OCI-LY7 (cell line): ENCODE measurements around the gene AAK1. TPM values are rescaled to one million over a fixed set of nuclear protein-coding genes. Genes with fewer than 3 reads are reported as not detected.

Source experiments
- BruUV-seq: library from RNA; stranded (reverse); fragments of 400-500 nt; replicated peaks from 2 replicates; lab custom pipeline; 2021; lab: Mats Ljungman, UMichigan
- CTCF ChIA-PET: fragments of 300-600 bp; sonication (Branson Sonifier 250); formaldehyde crosslinking; loops from one replicate; lab custom pipeline; 2022; ENCODE audit warnings: antibody characterized with exemption; ENCODE audit not compliant: unreplicated experiment; lab: Charles Lee
- POLR2A ChIA-PET: fragments of 300-600 bp; sonication (Branson Sonifier 250); formaldehyde crosslinking; loops from one replicate; lab custom pipeline; 2022; ENCODE audit warnings: antibody characterized with exemption; lab: Charles Lee
- DNase-seq: peaks from one replicate; pipeline ENCODE4 v3.0.0-alpha.2; 2015; ENCODE audit warnings: low spot score
- H2AFZ ChIP-seq: fragments of 200-600 bp; sonication (generic), shearing (Covaris generic); 2 replicates; pipeline ENCODE4 v1.6.1; 2014; ENCODE audit warnings: mild to moderate bottlenecking, antibody characterized with exemption, low read length, moderate library complexity
- H3K27ac ChIP-seq: fragments of 200-600 bp; sonication (generic); 2 replicates; pipeline ENCODE4 v1.5.1; 2014; ENCODE audit warnings: mixed run types, low read depth, mild to moderate bottlenecking, moderate library complexity, low read length, inconsistent platforms; ENCODE audit not compliant: poor library complexity, severe bottlenecking
- H3K36me3 ChIP-seq: fragments of 200-600 bp; sonication (generic); 2 replicates; pipeline ENCODE4 v1.6.1; 2014; ENCODE audit warnings: mild to moderate bottlenecking, antibody characterized with exemption, low read length, moderate library complexity, mixed read lengths; ENCODE audit not compliant: insufficient read depth
- H3K4me1 ChIP-seq: fragments of 200-600 bp; sonication (generic); 2 replicates; pipeline ENCODE4 v1.5.1; 2014; ENCODE audit warnings: mild to moderate bottlenecking, low read length; ENCODE audit not compliant: insufficient read depth, poor library complexity, severe bottlenecking
- H3K4me2 ChIP-seq: fragments of 200-600 bp; sonication (generic); 2 replicates; pipeline ENCODE4 v1.6.1; 2014; ENCODE audit warnings: mild to moderate bottlenecking, low read length
- H3K4me3 ChIP-seq: fragments of 200-600 bp; sonication (generic); 2 replicates; pipeline ENCODE4 v1.5.1; 2014; ENCODE audit warnings: mild to moderate bottlenecking, low read depth, low read length; ENCODE audit not compliant: poor library complexity, severe bottlenecking
- H3K79me2 ChIP-seq: fragments of 200-600 bp; sonication (generic); 2 replicates; pipeline ENCODE4 v1.6.1; 2016; ENCODE audit warnings: low read depth, mild to moderate bottlenecking, low read length, moderate library complexity, mixed read lengths; ENCODE audit not compliant: insufficient read depth
- H3K9me2 ChIP-seq: fragments of 200-600 bp; sonication (generic); 2 replicates; pipeline ENCODE4 v1.6.1; 2016; ENCODE audit warnings: mild to moderate bottlenecking, low read length, mixed read lengths; ENCODE audit not compliant: insufficient read depth
- H3K9me3 ChIP-seq: fragments of 200-600 bp; sonication (generic); 2 replicates; pipeline ENCODE4 v1.6.1; 2014; ENCODE audit warnings: mild to moderate bottlenecking, mixed run types, low read length, mixed read lengths
- H4K20me1 ChIP-seq: fragments of 200-600 bp; sonication (generic); 2 replicates; pipeline ENCODE4 v1.6.1; 2014; ENCODE audit warnings: mild to moderate bottlenecking, antibody characterized with exemption, low read length, moderate library complexity, mixed read lengths; ENCODE audit not compliant: insufficient read depth
- EZH2phosphoT487 ChIP-seq: fragments of 200-600 bp; sonication (generic); IDR thresholded peaks from 2 replicates; pipeline ENCODE4 v1.6.1; 2018; ENCODE audit warnings: low read depth, borderline replicate concordance, mild to moderate bottlenecking, mixed run types, antibody characterized with exemption, low read length, moderate library complexity, mixed read lengths
- intact Hi-C: fragments of 100-400 bp; cut with micrococcal nuclease; formaldehyde crosslinking; loops from one replicate; pipeline ENCODE4 v1.10.0; 2022; ENCODE audit not compliant: unreplicated experiment
- total RNA-seq, 2 experiments: library from RNA; depleted of rRNA in 1 of 2; stranded (reverse); fragments of >200 nt in 1 of 2; shearing (Covaris generic) in 1 of 2; gene quantifications; 2 replicates each; pipeline ENCODE4 v1.2.3, GENCODE V29; 2014 to 2022
- TF ChIP-seq, protein P1 (sequence below): fragments of 200-600 bp; sonication (generic); conservative IDR thresholded peaks from 2 replicates; pipeline ENCODE4 v1.5.1; 2014; ENCODE audit warnings: mild to moderate bottlenecking, antibody characterized with exemption, low read length, moderate library complexity, mixed read lengths

Gene AAK1
- total RNA-seq, 2 experiments from 2014 or later: 8.3 to 8.5 TPM

DNA sequence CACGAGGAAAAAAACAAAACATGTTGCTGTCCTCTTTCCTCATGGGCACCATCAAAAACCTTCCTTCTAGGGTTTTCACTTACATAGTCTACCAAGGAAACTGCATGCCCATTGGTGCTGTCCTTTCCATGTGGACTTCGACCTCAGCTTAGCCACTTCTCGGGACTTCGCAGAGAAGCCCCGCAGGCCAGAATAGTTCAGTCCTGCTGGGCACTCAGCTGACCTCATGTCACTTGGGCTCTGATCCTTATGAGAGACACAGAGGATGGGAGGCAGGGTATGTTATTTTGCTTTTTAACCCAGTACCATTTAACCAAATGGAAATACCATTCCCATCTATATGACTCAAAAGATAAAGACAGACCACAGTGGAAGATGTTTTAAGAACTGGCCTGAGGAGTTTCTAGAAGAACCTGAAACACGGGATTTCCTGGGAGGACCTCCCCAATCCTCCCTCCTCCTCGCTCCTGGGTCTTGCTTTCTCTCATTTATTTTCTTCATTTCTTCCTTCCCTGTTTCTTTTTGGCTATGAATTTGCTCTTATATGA lies 28.4 kb downstream of the AAK1 start:
- BruUV-seq: no TSS peak
- intact Hi-C loops: no loop called here
- ChIA-PET POLR2A (no interaction called here), CTCF (no interaction called here)
- peaks cover 6% of the 10 kb centered on the region for H3K9me3 ChIP-seq
- no peaks in the 10 kb centered on the region for H3K79me2 ChIP-seq
- TF ChIP-seq, protein P1, sequence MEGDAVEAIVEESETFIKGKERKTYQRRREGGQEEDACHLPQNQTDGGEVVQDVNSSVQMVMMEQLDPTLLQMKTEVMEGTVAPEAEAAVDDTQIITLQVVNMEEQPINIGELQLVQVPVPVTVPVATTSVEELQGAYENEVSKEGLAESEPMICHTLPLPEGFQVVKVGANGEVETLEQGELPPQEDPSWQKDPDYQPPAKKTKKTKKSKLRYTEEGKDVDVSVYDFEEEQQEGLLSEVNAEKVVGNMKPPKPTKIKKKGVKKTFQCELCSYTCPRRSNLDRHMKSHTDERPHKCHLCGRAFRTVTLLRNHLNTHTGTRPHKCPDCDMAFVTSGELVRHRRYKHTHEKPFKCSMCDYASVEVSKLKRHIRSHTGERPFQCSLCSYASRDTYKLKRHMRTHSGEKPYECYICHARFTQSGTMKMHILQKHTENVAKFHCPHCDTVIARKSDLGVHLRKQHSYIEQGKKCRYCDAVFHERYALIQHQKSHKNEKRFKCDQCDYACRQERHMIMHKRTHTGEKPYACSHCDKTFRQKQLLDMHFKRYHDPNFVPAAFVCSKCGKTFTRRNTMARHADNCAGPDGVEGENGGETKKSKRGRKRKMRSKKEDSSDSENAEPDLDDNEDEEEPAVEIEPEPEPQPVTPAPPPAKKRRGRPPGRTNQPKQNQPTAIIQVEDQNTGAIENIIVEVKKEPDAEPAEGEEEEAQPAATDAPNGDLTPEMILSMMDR: no peak
- TF ChIP-seq EZH2phosphoT487: no peak
- H4K20me1 ChIP-seq: no peaks in the 10 kb centered on the region
- no peak overlapping the region for H3K4me2 ChIP-seq
- H3K4me1 ChIP-seq: no peaks in the 10 kb centered on the region
- no peak overlapping the region for H3K4me3 ChIP-seq
- H3K27ac ChIP-seq: no peak overlapping the region
- H3K36me3 ChIP-seq: no peaks in the 10 kb centered on the region
- no peaks in the 10 kb centered on the region for H3K9me2 ChIP-seq
- DNase-seq: no peak
- no peak overlapping the region for H2AFZ ChIP-seq

DNA sequence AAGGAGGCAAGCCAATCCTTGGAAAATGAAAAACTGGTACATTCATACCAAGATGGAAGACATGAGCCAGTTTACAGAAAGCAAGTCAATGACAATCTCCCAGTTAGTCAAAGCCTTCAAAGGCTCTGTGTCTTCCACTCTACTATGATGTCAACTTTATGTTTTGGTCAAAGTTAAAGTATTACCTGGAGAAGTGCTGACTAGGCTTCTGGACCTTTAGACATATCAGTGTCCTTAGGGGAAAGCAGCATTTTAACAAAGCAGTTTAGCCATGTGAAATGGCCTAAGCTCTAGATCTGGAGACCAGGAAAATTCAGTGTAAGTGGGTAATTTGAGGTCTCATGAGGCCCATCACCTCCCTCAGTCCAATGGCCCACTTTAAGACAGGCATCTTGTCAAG lies 30.8 kb downstream of the AAK1 start:
- peaks cover 8% of the 10 kb centered on the region for H3K9me3 ChIP-seq
- CTCF ChIA-PET: no interaction called here
- no peaks in the 10 kb centered on the region for H3K9me2 ChIP-seq
- H3K4me1 ChIP-seq: no peaks in the 10 kb centered on the region
- H3K4me2 ChIP-seq: no peak overlapping the region
- no peaks in the 10 kb centered on the region for H3K36me3 ChIP-seq
- H3K4me3 ChIP-seq: no peak overlapping the region
- POLR2A ChIA-PET: no interaction called here
- BruUV-seq: no TSS peak
- no peak overlapping the region for H3K27ac ChIP-seq
- H3K79me2 ChIP-seq: no peaks in the 10 kb centered on the region
- TF ChIP-seq EZH2phosphoT487: no peak
- TF ChIP-seq, protein P1: no peak
- no peaks in the 10 kb centered on the region for H4K20me1 ChIP-seq
- no peak for DNase-seq
- intact Hi-C loops: no loop called here
- no peak overlapping the region for H2AFZ ChIP-seq

DNA sequence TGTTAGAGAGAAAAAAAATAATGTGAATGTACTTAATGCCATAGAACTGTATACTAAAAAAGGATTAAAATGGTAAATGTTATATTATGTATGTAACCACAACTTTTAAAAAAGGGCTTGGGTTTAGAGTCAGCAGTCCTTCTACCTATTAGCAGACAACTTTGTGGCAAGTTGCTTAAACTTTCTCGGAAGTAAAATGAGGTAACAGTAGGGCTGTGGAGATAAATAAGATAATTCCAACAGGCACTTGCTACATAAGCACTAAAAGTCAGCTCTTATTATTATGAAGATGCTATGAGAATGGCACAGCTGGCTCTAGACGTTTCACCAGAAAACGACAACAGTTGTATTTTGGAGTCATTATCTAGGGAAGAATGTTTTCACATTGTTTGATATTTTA lies 31.3 kb downstream of the AAK1 start:
- H3K4me2 ChIP-seq: no peak overlapping the region
- POLR2A ChIA-PET: no interaction called here
- H3K4me1 ChIP-seq: no peaks in the 10 kb centered on the region
- H3K27ac ChIP-seq: no peak overlapping the region
- H3K9me2 ChIP-seq: no peaks in the 10 kb centered on the region
- peaks cover 8% of the 10 kb centered on the region for H3K9me3 ChIP-seq
- H2AFZ ChIP-seq: no peak overlapping the region
- CTCF ChIA-PET: no interaction called here
- H3K79me2 ChIP-seq: no peaks in the 10 kb centered on the region
- intact Hi-C loops: no loop called here
- TF ChIP-seq, protein P1: no peak
- TF ChIP-seq EZH2phosphoT487: no peak
- DNase-seq: no peak
- no peaks in the 10 kb centered on the region for H4K20me1 ChIP-seq
- H3K4me3 ChIP-seq: no peak overlapping the region
- no TSS peak for BruUV-seq
- H3K36me3 ChIP-seq: no peaks in the 10 kb centered on the region
